Measurements from ENCODE around the gene MTG2. TPM values are rescaled to one million over a fixed set of nuclear protein-coding genes. Genes with fewer than 3 reads are reported as not detected.

Gene MTG2
- total RNA-seq, 1 experiment from 2014 or later, result 27.9 TPM

DNA sequence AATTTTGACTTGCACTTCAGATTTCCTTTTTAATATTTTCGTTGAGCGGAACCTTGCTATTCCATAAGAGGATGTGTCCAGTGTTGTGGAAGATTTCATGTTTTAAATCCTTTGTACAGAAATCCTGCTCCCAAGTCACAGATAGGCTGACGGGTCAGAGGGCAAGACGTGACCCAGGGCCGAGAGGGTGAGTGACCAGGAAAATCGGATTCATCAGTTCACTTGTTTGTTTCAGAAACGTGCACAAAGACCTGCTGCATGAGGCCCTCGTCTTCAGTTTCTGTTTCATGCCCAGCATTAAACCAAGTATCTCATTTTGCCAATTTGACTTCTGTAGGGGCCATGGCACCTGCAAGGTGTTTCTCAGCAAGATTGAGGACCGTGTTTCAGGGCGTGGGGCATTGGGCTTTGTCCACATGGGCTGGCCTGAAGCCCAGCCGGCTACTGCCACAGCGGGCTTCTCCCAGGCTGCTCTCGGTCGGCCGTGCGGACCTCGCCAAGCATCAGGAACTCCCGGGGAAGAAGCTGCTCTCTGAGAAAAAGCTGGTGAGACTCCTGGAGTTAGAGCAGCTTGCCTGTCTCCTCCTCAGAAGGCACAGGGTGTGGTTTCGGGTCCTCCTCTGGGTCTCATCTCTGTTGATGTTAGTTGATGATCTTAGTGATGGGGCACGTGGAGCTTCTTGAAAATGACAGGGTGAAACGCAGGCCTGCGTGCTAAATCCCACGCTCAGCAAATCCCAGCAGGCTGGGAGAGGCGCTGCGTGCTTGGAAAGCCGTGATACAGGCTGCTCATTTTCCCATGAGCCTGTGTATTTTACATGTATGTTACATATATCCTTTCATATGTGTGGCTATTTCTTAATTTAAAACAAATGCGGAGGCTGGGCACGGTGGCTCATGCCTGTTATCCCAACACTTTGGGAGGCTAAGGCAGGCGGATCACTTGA, 10.5 kb downstream of the MTG2 start:
- TF ChIP-seq, protein P1, sequence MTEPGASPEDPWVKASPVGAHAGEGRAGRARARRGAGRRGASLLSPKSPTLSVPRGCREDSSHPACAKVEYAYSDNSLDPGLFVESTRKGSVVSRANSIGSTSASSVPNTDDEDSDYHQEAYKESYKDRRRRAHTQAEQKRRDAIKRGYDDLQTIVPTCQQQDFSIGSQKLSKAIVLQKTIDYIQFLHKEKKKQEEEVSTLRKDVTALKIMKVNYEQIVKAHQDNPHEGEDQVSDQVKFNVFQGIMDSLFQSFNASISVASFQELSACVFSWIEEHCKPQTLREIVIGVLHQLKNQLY (CRISPR knock-in tag; IDR thresholded peaks at IDR 0.05), result no peak
- TF ChIP-seq ZNF416 (CRISPR knock-in tag; IDR thresholded peaks at IDR 0.05), result no peak
- TF ChIP-seq, protein P2, sequence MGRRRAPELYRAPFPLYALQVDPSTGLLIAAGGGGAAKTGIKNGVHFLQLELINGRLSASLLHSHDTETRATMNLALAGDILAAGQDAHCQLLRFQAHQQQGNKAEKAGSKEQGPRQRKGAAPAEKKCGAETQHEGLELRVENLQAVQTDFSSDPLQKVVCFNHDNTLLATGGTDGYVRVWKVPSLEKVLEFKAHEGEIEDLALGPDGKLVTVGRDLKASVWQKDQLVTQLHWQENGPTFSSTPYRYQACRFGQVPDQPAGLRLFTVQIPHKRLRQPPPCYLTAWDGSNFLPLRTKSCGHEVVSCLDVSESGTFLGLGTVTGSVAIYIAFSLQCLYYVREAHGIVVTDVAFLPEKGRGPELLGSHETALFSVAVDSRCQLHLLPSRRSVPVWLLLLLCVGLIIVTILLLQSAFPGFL (CRISPR knock-in tag; IDR thresholded peaks at IDR 0.05; ENCODE audit: borderline replicate concordance), result no peak
- no peak for TF ChIP-seq MYBL2 (CRISPR knock-in tag; IDR thresholded peaks at IDR 0.05)
- Mint-ChIP-seq H3K9me3 (no peaks in the 10 kb centered on the region), H3K36me3 (peaks cover 4% of the 10 kb centered on the region), H3K4me1 (no peaks in the 10 kb centered on the region), H3K27ac (peak overlapping the region; percentile 42; the same call in 1 of the 2 replicates), H3K4me3 (no peak overlapping the region), H3K27me3 (ENCODE audit: low read depth) (no peaks in the 10 kb centered on the region)
- no peak for DNase-seq (ENCODE audit: low spot score)
- ChIA-PET POLR2A (no interaction called here), CTCF (no interaction called here)
- no peak for ATAC-seq

DNA sequence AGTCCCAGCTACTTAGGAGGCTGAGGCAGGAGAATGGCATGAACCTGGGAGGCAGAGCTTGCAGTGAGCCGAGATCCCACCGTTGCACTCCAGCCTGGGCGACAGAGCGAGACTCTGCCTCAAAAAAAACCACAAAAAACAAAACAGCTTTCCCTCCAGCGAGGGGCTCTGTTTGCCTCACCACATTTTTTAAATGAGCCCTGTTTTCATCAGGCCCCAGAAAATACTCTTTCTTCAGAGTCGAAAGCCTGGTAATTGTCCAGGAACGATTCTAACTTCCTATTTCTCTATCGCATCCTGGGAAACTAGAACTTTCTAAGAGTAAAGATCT, 12.2 kb downstream of the MTG2 start:
- Mint-ChIP-seq H3K4me3 (no peak overlapping the region), H3K4me1 (no peaks in the 10 kb centered on the region), H3K36me3 (peaks cover 19% of the 10 kb centered on the region), H3K27ac (no peak overlapping the region), H3K27me3 (ENCODE audit: low read depth) (no peaks in the 10 kb centered on the region), H3K9me3 (no peaks in the 10 kb centered on the region)
- DNase-seq (ENCODE audit: low spot score), result no peak
- ATAC-seq, result no peak
- CTCF ChIA-PET, result no interaction called here
- POLR2A ChIA-PET, result no interaction called here
- TF ChIP-seq ZNF317 (CRISPR knock-in tag; IDR thresholded peaks at IDR 0.05; ENCODE audit: borderline replicate concordance, low read depth) (no peak), SMAD4 (CRISPR knock-in tag; IDR thresholded peaks at IDR 0.05) (no peak), RELA (CRISPR knock-in tag; IDR thresholded peaks at IDR 0.05; ENCODE audit: borderline replicate concordance) (no peak), ZNF121 (CRISPR knock-in tag; IDR thresholded peaks at IDR 0.05) (no peak), NFYB (CRISPR knock-in tag; conservative IDR thresholded peaks at IDR 0.05; ENCODE audit: low read depth) (no peak), GRHL2 (CRISPR knock-in tag; IDR thresholded peaks at IDR 0.05; ENCODE audit: insufficient replicate concordance, severe bottlenecking) (no peak), ZNF138 (CRISPR knock-in tag; conservative IDR thresholded peaks at IDR 0.05) (no peak), NR3C1 (CRISPR knock-in tag; conservative IDR thresholded peaks at IDR 0.05; ENCODE audit: low read depth) (no peak), OVOL2 (CRISPR knock-in tag; IDR thresholded peaks at IDR 0.05; ENCODE audit: borderline replicate concordance) (no peak), TP53 (CRISPR knock-in tag; IDR thresholded peaks at IDR 0.05) (no peak), TEAD4 (CRISPR knock-in tag; IDR thresholded peaks at IDR 0.05) (no peak), KAT7 (CRISPR knock-in tag; IDR thresholded peaks at IDR 0.05; ENCODE audit: borderline replicate concordance) (no peak), ETV6 (CRISPR knock-in tag; IDR thresholded peaks at IDR 0.05) (no peak), GTF2I (CRISPR knock-in tag; conservative IDR thresholded peaks at IDR 0.05) (no peak), FOXJ3 (CRISPR knock-in tag; IDR thresholded peaks at IDR 0.05; ENCODE audit: borderline replicate concordance) (no peak), IRF2 (CRISPR knock-in tag; IDR thresholded peaks at IDR 0.05; ENCODE audit: borderline replicate concordance, low read depth) (no peak)
- TF ChIP-seq, protein P3, sequence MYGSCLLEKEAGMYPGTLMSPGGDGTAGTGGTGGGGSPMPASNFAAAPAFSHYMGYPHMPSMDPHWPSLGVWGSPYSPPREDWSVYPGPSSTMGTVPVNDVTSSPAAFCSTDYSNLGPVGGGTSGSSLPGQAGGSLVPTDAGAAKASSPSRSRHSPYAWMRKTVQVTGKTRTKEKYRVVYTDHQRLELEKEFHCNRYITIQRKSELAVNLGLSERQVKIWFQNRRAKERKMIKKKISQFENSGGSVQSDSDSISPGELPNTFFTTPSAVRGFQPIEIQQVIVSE (CRISPR knock-in tag; IDR thresholded peaks at IDR 0.05; ENCODE audit: borderline replicate concordance), result no peak
- TF ChIP-seq, protein P4, sequence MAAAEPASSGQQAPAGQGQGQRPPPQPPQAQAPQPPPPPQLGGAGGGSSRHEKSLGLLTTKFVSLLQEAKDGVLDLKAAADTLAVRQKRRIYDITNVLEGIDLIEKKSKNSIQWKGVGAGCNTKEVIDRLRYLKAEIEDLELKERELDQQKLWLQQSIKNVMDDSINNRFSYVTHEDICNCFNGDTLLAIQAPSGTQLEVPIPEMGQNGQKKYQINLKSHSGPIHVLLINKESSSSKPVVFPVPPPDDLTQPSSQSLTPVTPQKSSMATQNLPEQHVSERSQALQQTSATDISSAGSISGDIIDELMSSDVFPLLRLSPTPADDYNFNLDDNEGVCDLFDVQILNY (CRISPR knock-in tag; IDR thresholded peaks at IDR 0.05), result no peak

Measured in WTC11 (cell line).